GM08714 (cell line): ENCODE results near the gene RIC8B.
"Not testable (repeated sequence)": the region's sequence is repeated elsewhere in the genome, so short reads cannot be mapped to it uniquely, and the experiment has no call there.

Experiments
- H3K4me3 ChIP-seq: fragments of 200-500 bp; sonication (Bioruptor generic); 2 replicates; pipeline ENCODE4 v1.5.1; 2014; ENCODE audit warnings: mild to moderate bottlenecking, low read length, inconsistent platforms
- ZNF274 ChIP-seq: IDR thresholded peaks from 2 replicates; pipeline ENCODE4 v1.6.1; 2012; ENCODE audit warnings: mild to moderate bottlenecking, low read depth, low read length

The RIC8B gene

GRCh38 chr12:106774005-106774807 is at the start of gene RIC8B:
TSS of gene RIC8B (plus strand) at chr12:106774682. CDS start at chr12:106774746, 64 bp downstream.
- TF ChIP-seq ZNF274: no peak
- peak within 1 kb of the TSS; percentile 87 for H3K4me3 ChIP-seq

GRCh38 chr12:106724934-106725333 is 49.5 kb upstream of the RIC8B start:
- TF ChIP-seq ZNF274: no peak
- H3K4me3 ChIP-seq: no peak overlapping the region

GRCh38 chr12:106726603-106727202 is 47.8 kb upstream of the RIC8B start:
- H3K4me3 ChIP-seq: not testable (repeated sequence)

GRCh38 chr12:106729611-106730010 is 44.9 kb upstream of the RIC8B start:
- H3K4me3 ChIP-seq: no peak overlapping the region
- no peak for TF ChIP-seq ZNF274

GRCh38 chr12:106732890-106733289 is 41.6 kb upstream of the RIC8B start:
- TF ChIP-seq ZNF274: no peak
- no peak overlapping the region for H3K4me3 ChIP-seq

GRCh38 chr12:106733660-106734059 is 40.8 kb upstream of the RIC8B start:
- TF ChIP-seq ZNF274: no peak
- H3K4me3 ChIP-seq: no peak overlapping the region

GRCh38 chr12:106736051-106736957 is 38.2 kb upstream of the RIC8B start:
- no peak for TF ChIP-seq ZNF274
- H3K4me3 ChIP-seq: no peak overlapping the region

GRCh38 chr12:106739318-106739717 is 35.2 kb upstream of the RIC8B start:
- TF ChIP-seq ZNF274: no peak
- no peak overlapping the region for H3K4me3 ChIP-seq

- no peak for TF ChIP-seq ZNF274
- no peak overlapping the region for H3K4me3 ChIP-seq
These were observed 34.5 kb upstream of the RIC8B start for GRCh38 chr12:106739815-106740530.

GRCh38 chr12:106740818-106741217 is 33.7 kb upstream of the RIC8B start:
- no peak overlapping the region for H3K4me3 ChIP-seq
- TF ChIP-seq ZNF274: no peak

- TF ChIP-seq ZNF274: no peak
- no peak overlapping the region for H3K4me3 ChIP-seq
These were observed 33.2 kb upstream of the RIC8B start for GRCh38 chr12:106741247-106741646.

GRCh38 chr12:106743270-106743988 is 31.1 kb upstream of the RIC8B start:
- no peak for TF ChIP-seq ZNF274
- H3K4me3 ChIP-seq: no peak overlapping the region

- H3K4me3 ChIP-seq: no peak overlapping the region
- TF ChIP-seq ZNF274: no peak
These were observed 29.9 kb upstream of the RIC8B start for GRCh38 chr12:106744600-106744999.

GRCh38 chr12:106745181-106745745 is 29.2 kb upstream of the RIC8B start:
- no peak overlapping the region for H3K4me3 ChIP-seq

More at GRCh38 chr12:106745181-106745745, 29.2 kb upstream of the RIC8B start:
- no peak for TF ChIP-seq ZNF274
